HG03097 (cell line): ENCODE results near the gene SLC18A3.

Experiments used
- ATAC-seq: cut with Tn5 transposase; IDR thresholded peaks from one replicate; pipeline ENCODE4 v1.9.1; 2021; ENCODE audit not compliant: unreplicated experiment, low FRiP score

The SLC18A3 gene

DNA sequence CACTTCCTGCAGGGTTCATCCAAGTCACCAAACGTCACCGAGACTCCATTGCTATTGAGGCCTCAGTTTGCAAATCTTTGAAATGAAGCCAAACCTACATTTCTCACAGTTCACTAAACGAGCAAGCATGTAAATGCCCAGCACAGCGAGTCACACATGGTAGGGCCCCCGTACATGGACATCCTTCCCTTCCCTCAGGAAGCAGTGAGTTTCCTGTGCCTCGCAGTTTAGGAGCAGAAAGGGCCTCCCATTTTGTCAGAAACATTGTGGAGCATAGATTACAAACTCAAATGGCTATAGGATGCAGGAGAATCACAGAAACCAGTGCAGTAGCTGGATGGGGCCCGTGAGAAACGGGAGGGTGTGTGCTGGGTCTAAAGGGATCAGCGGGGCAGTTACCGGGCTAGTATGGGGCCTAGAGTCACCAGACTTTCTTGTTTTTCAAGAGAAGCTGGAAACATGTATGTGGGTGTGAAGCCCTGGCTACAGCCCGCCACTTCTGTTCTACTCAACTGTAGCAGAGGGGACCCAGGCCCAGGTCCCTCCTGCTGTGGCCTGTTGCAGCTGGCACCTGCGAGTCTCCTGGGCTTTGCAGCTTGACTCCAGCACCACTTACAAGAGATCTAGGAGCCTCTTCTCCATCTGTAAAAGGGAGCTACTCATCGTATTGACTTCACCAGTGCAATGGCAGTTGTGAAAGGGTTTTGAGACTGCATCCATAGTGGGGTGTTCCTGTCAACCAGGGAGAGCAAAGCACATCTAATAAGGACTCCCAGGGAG, 14.2 kb upstream of the SLC18A3 start:
- no peak for ATAC-seq

GRCh38 chr10:49596493-49596809, 13.7 kb upstream of the SLC18A3 start:
- no peak for ATAC-seq

- ATAC-seq, result no peak
Observed at GRCh38 chr10:49596836-49597235, 13.3 kb upstream of the SLC18A3 start.

DNA sequence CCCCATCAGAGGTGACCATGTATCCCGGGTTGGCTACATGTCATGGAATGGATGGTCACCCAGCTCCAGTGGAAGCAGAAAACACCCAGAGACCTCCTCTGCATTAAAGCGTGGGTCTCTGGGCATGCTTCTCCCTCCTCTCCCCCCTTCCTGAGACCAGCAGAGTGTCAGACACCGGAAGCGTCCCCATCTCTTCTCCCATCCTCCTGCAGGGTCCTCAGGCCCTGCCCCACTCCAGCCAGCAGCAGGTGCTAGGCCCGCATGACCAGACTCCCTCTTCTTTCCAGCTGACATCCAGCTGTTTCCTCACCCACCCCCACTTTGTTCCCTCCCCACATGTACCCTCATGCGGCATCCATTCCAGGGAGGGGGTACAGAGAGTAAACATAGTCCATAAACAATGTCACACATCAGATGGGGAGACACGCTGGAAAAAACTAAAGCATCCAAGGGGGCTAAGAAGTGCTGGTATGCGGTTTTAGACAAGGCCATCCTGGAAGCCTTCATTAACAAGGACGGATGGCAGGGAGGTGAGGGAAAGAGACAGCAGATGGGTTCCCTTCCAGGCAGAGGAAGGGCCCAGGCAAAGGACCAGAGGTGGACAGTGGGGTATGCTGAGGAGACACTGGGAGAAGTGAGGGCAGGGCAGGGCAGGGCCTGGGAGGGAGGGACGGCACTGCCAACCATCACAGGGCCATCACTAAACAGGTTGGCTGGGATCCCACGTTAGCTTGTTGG, 12.5 kb upstream of the SLC18A3 start:
- no peak for ATAC-seq

DNA sequence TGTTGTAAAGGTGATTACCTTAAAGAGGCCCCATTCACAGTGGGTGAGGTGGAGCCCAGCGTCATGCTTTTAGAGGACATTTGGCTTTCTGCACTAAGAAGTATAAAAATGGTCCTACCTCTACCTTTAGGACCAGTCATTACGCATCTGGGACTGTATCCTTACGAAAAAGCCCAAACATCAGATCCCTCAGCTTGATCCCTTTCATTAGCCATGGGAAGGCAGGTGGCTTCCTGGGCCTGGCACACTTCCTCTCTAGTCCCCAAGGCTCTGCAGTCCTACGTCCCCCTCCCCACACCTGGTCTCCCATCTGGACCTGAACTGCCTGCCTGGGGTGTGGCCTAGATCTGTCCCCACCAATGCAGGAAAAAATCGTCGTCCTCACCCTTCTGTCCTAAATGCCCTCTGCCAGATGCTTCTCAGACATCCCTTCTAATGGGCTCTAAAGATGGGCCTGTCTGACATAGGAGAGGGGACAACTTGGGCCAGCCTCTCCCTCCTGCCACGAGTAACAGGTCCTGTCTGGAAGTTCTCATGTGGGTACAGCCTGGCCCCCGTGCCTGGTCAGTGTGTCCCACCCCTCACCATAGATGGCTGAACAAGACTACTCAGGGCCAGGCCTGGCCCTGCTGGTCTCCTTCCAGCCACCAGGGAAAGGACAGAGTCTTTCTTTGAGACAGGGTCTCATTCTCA, 11.8 kb upstream of the SLC18A3 start:
- no peak for ATAC-seq

DNA sequence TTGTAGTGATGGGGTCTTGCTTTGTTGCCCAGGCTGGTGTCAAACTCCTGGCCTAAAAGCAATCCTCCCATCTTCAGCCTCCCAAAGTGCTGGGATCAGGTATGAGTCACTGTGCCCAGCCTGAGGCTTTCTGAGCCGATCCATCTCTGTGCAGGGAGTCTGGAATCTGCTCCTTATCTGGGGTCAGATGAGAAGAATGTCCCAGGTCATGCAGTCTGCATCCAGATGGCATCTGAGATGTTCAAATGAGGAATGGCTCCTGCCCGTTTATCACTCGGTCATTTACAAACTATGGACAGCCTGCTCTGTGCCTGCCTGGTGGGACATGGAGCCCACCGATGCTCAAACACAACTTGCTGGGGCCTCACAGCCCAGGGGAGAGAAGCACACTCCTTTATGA, 11.1 kb upstream of the SLC18A3 start:
- no peak for ATAC-seq

DNA sequence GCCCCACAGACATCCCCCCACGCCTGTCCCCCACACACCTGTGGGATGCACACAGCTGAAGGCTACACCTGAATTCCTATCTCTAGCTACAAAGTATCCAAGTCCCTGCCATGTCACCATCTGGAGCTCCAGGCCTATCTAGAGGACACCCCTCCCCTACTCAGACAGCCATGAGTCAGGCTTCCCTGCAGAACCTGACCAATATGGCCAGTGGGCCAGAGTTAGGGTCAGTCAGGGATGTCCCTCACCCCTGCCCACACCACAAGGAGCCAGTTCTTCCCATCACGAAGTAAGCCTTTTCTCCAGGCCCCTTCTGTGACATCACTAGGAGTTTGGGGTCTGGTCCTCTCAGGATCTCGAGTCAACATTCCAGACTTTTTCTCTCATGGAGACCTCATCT, 10.6 kb upstream of the SLC18A3 start:
- ATAC-seq, result no peak

- ATAC-seq, result no peak
Observed at GRCh38 chr10:49600046-49600445, 10.1 kb upstream of the SLC18A3 start.

GRCh38 chr10:49600781-49601400, 9.2 kb upstream of the SLC18A3 start:
- no peak for ATAC-seq

DNA sequence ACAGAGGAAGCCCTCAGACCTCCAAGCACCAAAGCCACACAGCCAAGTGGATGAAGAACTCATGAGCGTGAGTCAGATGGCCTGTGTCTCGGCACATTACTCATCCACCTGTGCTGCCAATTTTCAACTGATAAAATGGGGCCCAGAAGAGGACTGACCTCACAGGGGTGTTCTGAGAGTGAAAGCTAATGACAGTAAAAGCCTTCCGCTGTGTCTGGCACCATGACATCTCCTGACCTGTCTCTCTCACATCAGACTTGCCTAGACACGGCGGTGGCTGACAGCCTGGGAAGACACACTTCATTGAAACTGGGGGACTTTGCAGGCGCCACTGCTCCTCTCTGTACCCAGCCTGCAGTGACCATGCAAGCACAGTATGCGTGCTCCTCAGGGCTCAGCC, 8.3 kb upstream of the SLC18A3 start:
- ATAC-seq, result no peak

- no peak for ATAC-seq
Observed at GRCh38 chr10:49602380-49603023, 7.6 kb upstream of the SLC18A3 start.

GRCh38 chr10:49605216-49605938, 4.7 kb upstream of the SLC18A3 start:
- ATAC-seq, result no peak

GRCh38 chr10:49605939-49606509, 4.1 kb upstream of the SLC18A3 start:
- no peak for ATAC-seq

- ATAC-seq, result no peak
Observed at GRCh38 chr10:49606981-49607535, 3.1 kb upstream of the SLC18A3 start.

DNA sequence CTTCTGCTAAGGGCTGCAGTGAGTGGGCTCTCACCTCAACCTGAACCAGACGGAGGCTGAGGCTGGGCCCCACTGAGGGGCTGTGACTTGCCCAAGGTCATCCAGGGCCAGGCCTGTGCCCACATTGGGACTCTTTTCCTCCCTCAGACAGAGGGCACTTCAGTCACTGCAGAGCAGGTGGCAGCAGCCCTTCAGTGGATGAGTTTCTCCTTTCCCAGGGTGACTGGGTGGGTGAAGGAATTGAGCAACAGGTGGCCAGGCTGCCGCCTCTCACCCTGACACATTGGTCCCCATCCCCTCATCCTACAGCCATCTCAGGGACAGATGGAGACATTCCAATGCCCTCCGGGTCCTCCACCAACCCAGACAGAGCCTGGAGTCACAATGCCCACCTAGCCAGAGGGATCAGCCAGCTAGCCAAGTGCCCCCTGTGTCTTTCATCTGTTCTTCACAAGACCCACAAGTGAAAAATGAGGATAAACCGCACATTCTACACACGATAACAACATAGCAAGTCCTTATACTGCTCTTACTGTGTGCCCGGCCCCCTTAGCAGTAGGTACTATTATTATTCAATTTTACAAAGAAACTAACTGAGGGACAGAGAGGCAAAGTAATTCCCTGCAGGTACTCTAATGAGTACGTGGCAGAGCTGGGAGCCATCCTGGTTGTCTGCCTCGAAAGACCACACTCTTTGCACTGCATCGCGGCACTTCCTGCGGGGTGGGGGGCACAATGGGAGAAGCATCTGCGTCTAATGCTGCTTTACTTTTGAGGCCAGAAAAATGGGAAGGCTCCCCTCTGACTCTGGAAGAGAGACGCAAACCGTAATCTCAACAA, 1.7 kb upstream of the SLC18A3 start:
- ATAC-seq, result no peak

DNA sequence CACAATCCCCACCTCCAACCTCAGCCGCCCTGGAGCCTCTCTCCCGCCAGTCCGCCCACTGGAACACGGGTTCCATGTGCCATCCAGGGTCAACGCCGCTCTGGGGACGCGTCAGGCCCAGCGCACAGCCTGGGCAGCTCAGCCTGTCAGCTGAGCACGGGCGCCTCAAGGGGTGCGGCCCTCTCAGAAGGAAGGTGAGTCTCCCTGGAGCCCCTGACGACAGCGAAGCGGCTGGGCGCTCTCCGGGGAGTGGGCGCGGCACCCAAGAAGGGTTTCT, 1.2 kb upstream of the SLC18A3 start:
- ATAC-seq, result no peak

- no peak for ATAC-seq
Observed at GRCh38 chr10:49609283-49610113, 612 bp upstream of the SLC18A3 start.
